GM12878 (cell line): ENCODE measurements around the gene ZNF267. TPM values are rescaled to one million over a fixed set of nuclear protein-coding genes. Genes with fewer than 3 reads are reported as not detected.

Experiments
- EGR1 ChIP-seq, 2 experiments: IDR thresholded peaks; 1 replicate in 1 of 2; 2 replicates in 1 of 2; pipeline ENCODE4 v1.6.1; 2011 to 2012; ENCODE audit warnings: low read depth in 2 of 2, low read length in 2 of 2, borderline replicate concordance in 1 of 2, mild to moderate bottlenecking in 1 of 2, moderate library complexity in 1 of 2
- FOS ChIP-seq: IDR thresholded peaks from 3 replicates; pipeline ENCODE4 v1.6.1; 2011; ENCODE audit warnings: borderline replicate concordance; ENCODE audit not compliant: insufficient read length; ENCODE audit errors: extremely low read depth
- FOXM1 ChIP-seq: IDR thresholded peaks from 2 replicates; pipeline ENCODE4 v1.6.1; 2012; ENCODE audit warnings: low read depth, mild to moderate bottlenecking, inconsistent platforms, low read length, moderate library complexity
- JUNB ChIP-seq: IDR thresholded peaks from 2 replicates; pipeline ENCODE4 v1.6.1; 2016; ENCODE audit warnings: antibody characterized with exemption, mild to moderate bottlenecking
- JUND ChIP-seq: IDR thresholded peaks from 2 replicates; pipeline ENCODE4 v1.6.1; 2012; ENCODE audit warnings: low read depth, mild to moderate bottlenecking, low read length, improper control_type of control experiment, moderate library complexity
- MEF2B ChIP-seq: fragments of 450-650 bp; IDR thresholded peaks from 2 replicates; pipeline ENCODE4 v1.6.1; 2018; ENCODE audit warnings: mild to moderate bottlenecking, moderate library complexity; ENCODE audit not compliant: partially characterized antibody, poor library complexity, severe bottlenecking
- PAX5 ChIP-seq: IDR thresholded peaks from 2 replicates; pipeline ENCODE4 v1.6.1; 2011; ENCODE audit warnings: low read depth, low read length, borderline replicate concordance
- POLR2A ChIP-seq: IDR thresholded peaks from 2 replicates; pipeline ENCODE4 v1.6.1; 2011; ENCODE audit warnings: low read depth, mild to moderate bottlenecking, low read length
- POLR2AphosphoS5 ChIP-seq: IDR thresholded peaks from 2 replicates; pipeline ENCODE4 v1.6.1; 2011; ENCODE audit warnings: mild to moderate bottlenecking, low read length, inconsistent platforms
- RAD21 ChIP-seq: IDR thresholded peaks from 2 replicates; pipeline ENCODE4 v1.6.1; 2011; ENCODE audit warnings: mild to moderate bottlenecking, low read depth, low read length, moderate library complexity; ENCODE audit not compliant: insufficient read depth
- RB1 ChIP-seq: fragments of 450-650 bp; formaldehyde crosslinking; IDR thresholded peaks from 2 replicates; pipeline ENCODE4 v1.6.1; 2017; ENCODE audit warnings: mild to moderate bottlenecking, borderline replicate concordance
- SMARCA5 ChIP-seq: fragments of 450-650 bp; IDR thresholded peaks from 2 replicates; pipeline ENCODE4 v1.6.1; 2017; ENCODE audit warnings: mild to moderate bottlenecking
- SPI1 ChIP-seq: IDR thresholded peaks from 2 replicates; pipeline ENCODE4 v1.6.1; 2011; ENCODE audit warnings: low read depth, mild to moderate bottlenecking, low read length, moderate library complexity, borderline replicate concordance; ENCODE audit not compliant: insufficient read depth
- TARDBP ChIP-seq: IDR thresholded peaks from 2 replicates; pipeline ENCODE4 v1.6.1; 2016; ENCODE audit warnings: borderline replicate concordance
- TCF7 ChIP-seq: IDR thresholded peaks from 2 replicates; pipeline ENCODE4 v1.6.1; 2014; ENCODE audit warnings: antibody characterized with exemption, borderline replicate concordance
- ZNF622 ChIP-seq: fragments of 450-650 bp; IDR thresholded peaks from 2 replicates; pipeline ENCODE4 v1.6.1; 2017; ENCODE audit warnings: mild to moderate bottlenecking, inconsistent platforms
- ZZZ3 ChIP-seq: IDR thresholded peaks from 2 replicates; pipeline ENCODE4 v1.6.1; 2011; ENCODE audit warnings: low read depth; ENCODE audit not compliant: control insufficient read depth, insufficient read length
- polyA plus RNA-seq, 11 experiments: library from polyadenylated mRNA; depleted of rRNA in 4 of 11; unstranded in 6 of 11; stranded (reverse) in 5 of 11; fragments of >200 nt; fragmentation: Nextera tagmentation in 4 of 11; fragmentation: Illumina TruSeq in 1 of 11; extraction: Ambion mirVana in 4 of 11; extraction: Trizol in 1 of 11; gene quantifications; 1 replicate in 1 of 11; 2 replicates in 10 of 11; pipeline versions ENCODE4 v1.2.1 to v1.2.3, GENCODE V29; 2011 to 2016; ENCODE audit warnings: inconsistent platforms in 2 of 11, missing spikeins in 2 of 11, low read depth in 1 of 11
- total RNA-seq, 4 experiments: library from RNA; depleted of rRNA in 3 of 4; stranded (reverse); fragments of >200 nt in 3 of 4; fragmentation: Illumina TruSeq in 1 of 4; extraction: Trizol in 1 of 4; gene quantifications; 2 replicates each; pipeline versions ENCODE4 v1.2.1 to v1.2.3, GENCODE V29; 2013 to 2021
- TF ChIP-seq, protein P1 (sequence below): fragments of 450-650 bp; formaldehyde crosslinking; IDR thresholded peaks from 2 replicates; pipeline ENCODE4 v1.4.0; 2020; ENCODE audit warnings: mild to moderate bottlenecking, moderate library complexity
- TF ChIP-seq, protein P2 (sequence below): IDR thresholded peaks from 2 replicates; pipeline ENCODE4 v1.6.1; 2011; ENCODE audit warnings: mild to moderate bottlenecking, low read depth, low read length, moderate library complexity; ENCODE audit not compliant: insufficient replicate concordance
- TF ChIP-seq, protein P3 (sequence below): IDR thresholded peaks from 2 replicates; pipeline ENCODE4 v1.6.1; 2012; ENCODE audit warnings: improper control_type of control experiment, low read depth, low read length; ENCODE audit not compliant: insufficient replicate concordance

Gene ZNF267
- total and polyA plus RNA-seq, 10 of the 15 experiments (the other 5 are each of a cell fraction or from before 2014, with no cell fraction given), result 16.3 to 54.6 (median 29.6) TPM

DNA sequence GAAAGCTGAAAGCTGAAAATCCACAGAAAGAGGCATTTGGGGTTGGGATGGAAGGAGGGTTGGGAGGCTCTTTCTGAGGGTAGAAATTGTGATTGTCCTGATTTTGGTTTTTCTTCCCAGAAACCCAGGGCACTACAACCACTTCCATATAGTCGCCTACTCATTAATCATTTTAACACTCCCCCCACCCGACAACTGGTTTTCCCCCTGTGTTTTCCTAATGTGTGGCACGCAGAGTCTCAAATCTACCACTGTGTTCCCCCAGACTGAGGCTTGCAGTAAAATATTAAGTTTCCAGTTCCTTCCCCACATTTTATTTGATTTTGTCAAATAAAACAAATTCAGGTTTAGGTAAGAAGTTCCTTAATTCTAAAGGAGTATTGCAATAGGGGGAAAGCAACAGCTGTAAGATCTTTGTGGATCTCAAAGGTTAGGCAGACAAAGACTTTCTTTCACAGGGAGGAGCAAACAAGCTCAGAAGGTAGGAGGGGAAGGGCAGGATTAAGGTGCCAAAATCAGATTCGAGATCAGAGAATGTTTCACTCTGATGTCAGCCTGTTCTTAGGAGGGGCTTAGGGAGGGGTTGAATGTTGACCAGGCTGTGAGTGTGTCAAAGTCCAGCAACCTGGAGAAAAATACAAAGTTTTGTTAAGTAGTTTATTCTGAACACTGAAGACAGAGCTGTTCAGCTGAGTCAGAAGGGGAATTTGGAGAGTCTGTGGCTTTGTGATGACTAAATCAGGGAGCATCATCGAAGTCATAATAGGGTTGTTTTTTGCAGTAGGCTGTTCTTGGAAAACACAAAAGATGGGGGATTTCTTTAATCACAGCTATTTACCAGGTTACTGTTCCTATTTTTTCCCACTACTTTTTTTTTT is 3.6 kb downstream of the ZNF267 start (continued):
- TF ChIP-seq SMARCA5 (no peak), TCF7 (no peak; the same call in 1 of the 2 replicates), FOXM1 (peak; percentile 96), RAD21 (no peak), ZNF622 (no peak), POLR2AphosphoS5 (peak; percentile 78), JUNB (peak; percentile 99), TARDBP (no peak), MEF2B (peak; percentile 78), JUND (peak; percentile 94), SPI1 (0 out of 2 replicates have a peak, but pooled peaks have one; percentile 14), ZZZ3 (no peak), RB1 (no peak), PAX5 (peak; percentile 78; the same call in 1 of the 2 replicates), EGR1 (IDR thresholded peaks at IDR 0.05; ENCODE audit: borderline replicate concordance in 1 of 2, low read depth in 2 of 2, low read length in 2 of 2) (no peak), FOS (no peak), POLR2A (no peak)
- TF ChIP-seq, protein P1, sequence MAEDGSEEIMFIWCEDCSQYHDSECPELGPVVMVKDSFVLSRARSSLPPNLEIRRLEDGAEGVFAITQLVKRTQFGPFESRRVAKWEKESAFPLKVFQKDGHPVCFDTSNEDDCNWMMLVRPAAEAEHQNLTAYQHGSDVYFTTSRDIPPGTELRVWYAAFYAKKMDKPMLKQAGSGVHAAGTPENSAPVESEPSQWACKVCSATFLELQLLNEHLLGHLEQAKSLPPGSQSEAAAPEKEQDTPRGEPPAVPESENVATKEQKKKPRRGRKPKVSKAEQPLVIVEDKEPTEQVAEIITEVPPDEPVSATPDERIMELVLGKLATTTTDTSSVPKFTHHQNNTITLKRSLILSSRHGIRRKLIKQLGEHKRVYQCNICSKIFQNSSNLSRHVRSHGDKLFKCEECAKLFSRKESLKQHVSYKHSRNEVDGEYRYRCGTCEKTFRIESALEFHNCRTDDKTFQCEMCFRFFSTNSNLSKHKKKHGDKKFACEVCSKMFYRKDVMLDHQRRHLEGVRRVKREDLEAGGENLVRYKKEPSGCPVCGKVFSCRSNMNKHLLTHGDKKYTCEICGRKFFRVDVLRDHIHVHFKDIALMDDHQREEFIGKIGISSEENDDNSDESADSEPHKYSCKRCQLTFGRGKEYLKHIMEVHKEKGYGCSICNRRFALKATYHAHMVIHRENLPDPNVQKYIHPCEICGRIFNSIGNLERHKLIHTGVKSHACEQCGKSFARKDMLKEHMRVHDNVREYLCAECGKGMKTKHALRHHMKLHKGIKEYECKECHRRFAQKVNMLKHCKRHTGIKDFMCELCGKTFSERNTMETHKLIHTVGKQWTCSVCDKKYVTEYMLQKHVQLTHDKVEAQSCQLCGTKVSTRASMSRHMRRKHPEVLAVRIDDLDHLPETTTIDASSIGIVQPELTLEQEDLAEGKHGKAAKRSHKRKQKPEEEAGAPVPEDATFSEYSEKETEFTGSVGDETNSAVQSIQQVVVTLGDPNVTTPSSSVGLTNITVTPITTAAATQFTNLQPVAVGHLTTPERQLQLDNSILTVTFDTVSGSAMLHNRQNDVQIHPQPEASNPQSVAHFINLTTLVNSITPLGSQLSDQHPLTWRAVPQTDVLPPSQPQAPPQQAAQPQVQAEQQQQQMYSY (CRISPR knock-in tag), result no peak
- TF ChIP-seq, protein P2, sequence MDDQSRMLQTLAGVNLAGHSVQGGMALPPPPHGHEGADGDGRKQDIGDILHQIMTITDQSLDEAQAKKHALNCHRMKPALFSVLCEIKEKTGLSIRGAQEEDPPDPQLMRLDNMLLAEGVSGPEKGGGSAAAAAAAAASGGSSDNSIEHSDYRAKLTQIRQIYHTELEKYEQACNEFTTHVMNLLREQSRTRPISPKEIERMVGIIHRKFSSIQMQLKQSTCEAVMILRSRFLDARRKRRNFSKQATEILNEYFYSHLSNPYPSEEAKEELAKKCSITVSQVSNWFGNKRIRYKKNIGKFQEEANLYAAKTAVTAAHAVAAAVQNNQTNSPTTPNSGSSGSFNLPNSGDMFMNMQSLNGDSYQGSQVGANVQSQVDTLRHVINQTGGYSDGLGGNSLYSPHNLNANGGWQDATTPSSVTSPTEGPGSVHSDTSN, result no peak
- TF ChIP-seq, protein P3, sequence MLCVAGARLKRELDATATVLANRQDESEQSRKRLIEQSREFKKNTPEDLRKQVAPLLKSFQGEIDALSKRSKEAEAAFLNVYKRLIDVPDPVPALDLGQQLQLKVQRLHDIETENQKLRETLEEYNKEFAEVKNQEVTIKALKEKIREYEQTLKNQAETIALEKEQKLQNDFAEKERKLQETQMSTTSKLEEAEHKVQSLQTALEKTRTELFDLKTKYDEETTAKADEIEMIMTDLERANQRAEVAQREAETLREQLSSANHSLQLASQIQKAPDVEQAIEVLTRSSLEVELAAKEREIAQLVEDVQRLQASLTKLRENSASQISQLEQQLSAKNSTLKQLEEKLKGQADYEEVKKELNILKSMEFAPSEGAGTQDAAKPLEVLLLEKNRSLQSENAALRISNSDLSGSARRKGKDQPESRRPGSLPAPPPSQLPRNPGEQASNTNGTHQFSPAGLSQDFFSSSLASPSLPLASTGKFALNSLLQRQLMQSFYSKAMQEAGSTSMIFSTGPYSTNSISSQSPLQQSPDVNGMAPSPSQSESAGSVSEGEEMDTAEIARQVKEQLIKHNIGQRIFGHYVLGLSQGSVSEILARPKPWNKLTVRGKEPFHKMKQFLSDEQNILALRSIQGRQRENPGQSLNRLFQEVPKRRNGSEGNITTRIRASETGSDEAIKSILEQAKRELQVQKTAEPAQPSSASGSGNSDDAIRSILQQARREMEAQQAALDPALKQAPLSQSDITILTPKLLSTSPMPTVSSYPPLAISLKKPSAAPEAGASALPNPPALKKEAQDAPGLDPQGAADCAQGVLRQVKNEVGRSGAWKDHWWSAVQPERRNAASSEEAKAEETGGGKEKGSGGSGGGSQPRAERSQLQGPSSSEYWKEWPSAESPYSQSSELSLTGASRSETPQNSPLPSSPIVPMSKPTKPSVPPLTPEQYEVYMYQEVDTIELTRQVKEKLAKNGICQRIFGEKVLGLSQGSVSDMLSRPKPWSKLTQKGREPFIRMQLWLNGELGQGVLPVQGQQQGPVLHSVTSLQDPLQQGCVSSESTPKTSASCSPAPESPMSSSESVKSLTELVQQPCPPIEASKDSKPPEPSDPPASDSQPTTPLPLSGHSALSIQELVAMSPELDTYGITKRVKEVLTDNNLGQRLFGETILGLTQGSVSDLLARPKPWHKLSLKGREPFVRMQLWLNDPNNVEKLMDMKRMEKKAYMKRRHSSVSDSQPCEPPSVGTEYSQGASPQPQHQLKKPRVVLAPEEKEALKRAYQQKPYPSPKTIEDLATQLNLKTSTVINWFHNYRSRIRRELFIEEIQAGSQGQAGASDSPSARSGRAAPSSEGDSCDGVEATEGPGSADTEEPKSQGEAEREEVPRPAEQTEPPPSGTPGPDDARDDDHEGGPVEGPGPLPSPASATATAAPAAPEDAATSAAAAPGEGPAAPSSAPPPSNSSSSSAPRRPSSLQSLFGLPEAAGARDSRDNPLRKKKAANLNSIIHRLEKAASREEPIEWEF, result no peak
